Activated T-cell treated with anti-CD3 and anti-CD28 coated beads, Interleukin-2, amount 50 U/mL, for 1 hour (primary cell): ENCODE data around the gene CLOCK.
"Not testable (repeated sequence)": the region's sequence is repeated elsewhere in the genome, so short reads cannot be mapped to it uniquely, and the experiment has no call there.

Experiments
- DNase-seq: peaks from one replicate; pipeline ENCODE4 v3.0.0-alpha.2; 2020

Gene CLOCK

GRCh38 chr4:55546756-55547465 lies at the start of gene CLOCK:
Gene CLOCK (minus strand): TSS chr4:55546909. CDS start chr4:55482785, 64,124 bp downstream.
- peak; percentile 88 for DNase-seq

DNA sequence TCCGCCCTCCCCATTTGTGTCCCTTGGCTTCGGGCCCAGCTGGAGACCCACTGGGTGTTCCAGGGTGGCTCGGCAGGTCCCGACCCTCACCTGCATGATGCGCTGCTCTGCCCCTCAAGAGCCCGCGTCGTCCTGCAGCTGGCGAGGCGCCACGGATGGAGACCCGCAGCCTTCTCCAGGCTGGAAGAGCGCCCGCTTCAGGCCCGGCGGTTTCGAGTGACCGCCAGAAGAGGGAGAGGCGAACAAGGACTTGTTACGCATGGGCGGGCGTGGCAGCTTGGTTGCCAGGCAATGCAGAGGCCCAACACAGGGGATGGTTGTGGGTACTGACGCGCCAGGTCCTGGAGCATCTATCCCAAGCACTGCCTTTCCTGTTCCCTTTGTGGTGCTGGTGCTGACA lies 45.3 kb upstream of the CLOCK start, which contains the start of gene PDCL2:
TSS of gene PDCL2 (minus strand) at position 232 of the 400 bp plus-strand sequence. CDS start at position 96, 136 bp downstream.
- no peak for DNase-seq

DNA sequence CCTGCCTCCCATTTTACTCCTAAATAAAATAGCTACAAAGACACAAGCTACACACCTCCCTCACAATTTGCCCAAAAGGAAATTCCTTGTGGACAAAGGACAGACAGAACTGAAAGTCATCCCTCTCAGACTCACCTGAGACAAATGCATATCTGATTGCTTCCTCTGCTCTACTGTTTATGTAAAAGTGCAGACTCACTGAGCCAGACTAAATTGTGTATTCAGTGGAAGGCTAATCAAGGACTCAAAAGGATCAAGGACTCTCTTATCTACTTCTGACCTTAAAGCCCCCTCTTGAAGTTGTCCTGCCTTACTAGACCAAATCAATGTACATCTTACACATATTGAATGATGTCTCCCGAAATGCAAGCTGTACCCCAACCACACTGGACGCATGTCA lies 41.5 kb upstream of the CLOCK start:
- DNase-seq = no peak

DNA sequence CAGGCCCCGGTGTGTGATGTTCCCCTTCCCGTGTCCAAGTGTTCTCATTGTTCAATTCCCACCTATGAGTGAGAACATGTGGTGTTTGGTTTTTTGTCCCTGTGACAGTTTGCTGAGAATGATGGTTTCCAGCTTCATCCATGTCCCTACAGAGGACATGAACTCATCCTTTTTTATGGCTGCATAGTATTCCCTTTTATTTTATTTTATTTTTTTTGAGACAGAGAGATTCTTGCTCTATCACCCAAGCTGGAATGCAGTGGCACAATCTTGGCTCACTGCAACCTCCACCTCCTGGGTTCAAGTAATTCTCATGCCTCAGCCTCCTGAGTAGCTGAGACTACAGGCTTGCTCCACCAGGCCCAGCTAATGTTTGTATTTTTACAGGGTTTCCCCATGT lies 36.1 kb upstream of the CLOCK start:
- not testable (repeated sequence) for DNase-seq

DNA sequence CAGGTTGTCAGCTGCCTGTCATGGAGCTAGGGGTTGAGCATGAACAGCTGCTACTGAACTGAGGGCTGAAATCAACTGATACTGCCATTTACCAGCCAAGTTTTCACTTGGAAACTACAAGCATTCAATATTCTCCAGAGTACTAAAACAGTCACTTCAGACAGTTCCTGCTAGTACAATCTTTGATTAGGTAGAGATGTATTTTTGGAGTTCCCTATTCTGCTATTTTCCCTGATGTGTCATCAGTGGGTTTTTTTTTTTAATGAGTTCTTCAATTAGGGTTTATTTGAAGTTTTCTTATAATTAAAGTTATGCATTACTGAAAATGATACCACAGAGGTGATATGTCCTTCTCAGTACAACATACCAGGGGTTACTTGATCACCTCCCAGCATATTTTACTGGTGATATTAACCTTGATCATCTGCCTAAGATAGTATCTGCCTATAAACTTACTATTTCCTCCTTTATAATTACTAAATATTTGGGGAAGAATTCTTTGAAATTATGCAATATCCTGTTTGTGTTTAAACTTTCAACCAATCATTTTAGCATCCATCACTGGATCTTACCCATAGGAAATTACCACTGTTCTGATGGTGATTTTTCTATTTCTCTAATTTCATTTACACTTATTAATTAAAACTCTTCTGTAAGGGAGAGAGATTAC lies 31.8 kb upstream of the CLOCK start:
- DNase-seq = no peak

DNA sequence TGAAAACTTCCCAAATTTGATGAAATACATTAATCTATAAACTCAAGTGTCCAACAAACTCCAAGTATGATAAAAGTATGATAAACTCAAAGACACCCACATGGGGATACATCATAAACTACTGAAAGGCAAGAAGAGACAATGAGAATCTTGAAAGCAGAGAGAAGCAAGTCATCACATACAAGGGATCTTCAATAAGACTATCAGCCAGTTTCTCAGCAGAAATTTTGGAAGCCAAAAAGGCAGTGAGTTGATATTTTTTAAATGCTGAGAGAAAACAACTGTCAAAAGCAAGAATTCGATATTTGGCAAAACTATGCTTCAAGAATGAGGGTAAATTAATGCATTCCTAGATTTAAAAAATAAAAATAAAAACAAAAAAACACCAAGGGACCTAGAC lies 28.8 kb upstream of the CLOCK start:
- DNase-seq = no peak

- no peak for DNase-seq
These were observed 27.5 kb upstream of the CLOCK start for GRCh38 chr4:55574252-55574651.

GRCh38 chr4:55571806-55572205 lies 25.1 kb upstream of the CLOCK start:
- DNase-seq = no peak

DNA sequence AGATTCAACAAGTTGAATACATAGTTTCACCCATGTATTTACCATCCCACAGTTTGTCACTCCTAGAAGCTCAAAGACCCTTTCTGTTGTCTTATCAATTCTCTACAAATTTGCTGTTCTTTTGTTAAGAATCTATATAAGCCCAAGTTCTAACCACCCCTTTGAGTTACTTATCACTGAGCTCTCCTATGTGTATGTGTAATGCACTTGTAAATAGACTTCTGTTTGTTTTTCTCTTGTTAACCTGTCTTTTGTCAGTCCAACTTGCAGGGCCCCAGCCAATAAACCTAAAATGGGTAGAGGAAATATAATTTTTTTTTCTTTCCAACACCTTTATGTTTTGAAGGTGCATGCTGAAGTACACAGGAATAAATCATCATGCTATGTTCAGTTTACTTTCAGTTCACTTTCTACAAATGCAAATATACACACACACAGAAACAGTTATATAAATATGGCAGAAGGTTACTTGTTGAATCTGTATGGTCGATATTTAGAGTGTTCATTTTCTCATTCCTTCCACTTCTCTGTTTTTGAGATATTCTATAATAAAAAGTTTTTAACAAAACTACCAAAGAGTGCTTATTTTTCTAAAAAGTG lies 22.3 kb upstream of the CLOCK start:
- DNase-seq = no peak

GRCh38 chr4:55561889-55562288 lies 15.2 kb upstream of the CLOCK start:
- no peak for DNase-seq

DNA sequence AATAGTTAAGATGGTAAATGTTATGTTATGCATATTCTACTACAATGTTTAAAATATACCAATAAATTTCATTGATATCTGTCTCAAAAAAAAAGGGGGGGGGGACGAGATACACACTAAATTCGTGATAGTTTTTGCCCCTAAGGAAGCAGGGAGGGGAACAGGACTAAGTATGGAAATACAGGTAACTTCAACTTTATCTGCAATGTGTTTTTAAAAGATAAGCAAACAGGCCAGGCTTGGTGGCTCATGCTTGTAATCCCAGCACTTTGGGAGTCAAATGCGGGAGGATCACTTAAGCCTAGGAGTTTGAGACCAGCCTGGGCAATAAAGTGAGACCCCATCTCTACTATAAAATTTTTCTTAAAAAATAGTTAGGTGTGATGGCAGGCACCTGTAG lies 13.4 kb upstream of the CLOCK start:
- DNase-seq = no peak

GRCh38 chr4:55554453-55555030 lies 7.8 kb upstream of the CLOCK start:
- no peak for DNase-seq

GRCh38 chr4:55553441-55554201 lies 6.9 kb upstream of the CLOCK start:
- no peak for DNase-seq

- DNase-seq = not testable (repeated sequence)
These were observed 5.3 kb upstream of the CLOCK start for GRCh38 chr4:55551964-55552363.

GRCh38 chr4:55549888-55550287 lies 3.2 kb upstream of the CLOCK start:
- DNase-seq = no peak

GRCh38 chr4:55547918-55548317 lies 1.2 kb upstream of the CLOCK start:
- DNase-seq = no peak

- no peak for DNase-seq
These were observed 709 bp upstream of the CLOCK start for GRCh38 chr4:55547466-55547770.

GRCh38 chr4:55546506-55546755 lies 278 bp downstream of the CLOCK start:
- no peak for DNase-seq

DNA sequence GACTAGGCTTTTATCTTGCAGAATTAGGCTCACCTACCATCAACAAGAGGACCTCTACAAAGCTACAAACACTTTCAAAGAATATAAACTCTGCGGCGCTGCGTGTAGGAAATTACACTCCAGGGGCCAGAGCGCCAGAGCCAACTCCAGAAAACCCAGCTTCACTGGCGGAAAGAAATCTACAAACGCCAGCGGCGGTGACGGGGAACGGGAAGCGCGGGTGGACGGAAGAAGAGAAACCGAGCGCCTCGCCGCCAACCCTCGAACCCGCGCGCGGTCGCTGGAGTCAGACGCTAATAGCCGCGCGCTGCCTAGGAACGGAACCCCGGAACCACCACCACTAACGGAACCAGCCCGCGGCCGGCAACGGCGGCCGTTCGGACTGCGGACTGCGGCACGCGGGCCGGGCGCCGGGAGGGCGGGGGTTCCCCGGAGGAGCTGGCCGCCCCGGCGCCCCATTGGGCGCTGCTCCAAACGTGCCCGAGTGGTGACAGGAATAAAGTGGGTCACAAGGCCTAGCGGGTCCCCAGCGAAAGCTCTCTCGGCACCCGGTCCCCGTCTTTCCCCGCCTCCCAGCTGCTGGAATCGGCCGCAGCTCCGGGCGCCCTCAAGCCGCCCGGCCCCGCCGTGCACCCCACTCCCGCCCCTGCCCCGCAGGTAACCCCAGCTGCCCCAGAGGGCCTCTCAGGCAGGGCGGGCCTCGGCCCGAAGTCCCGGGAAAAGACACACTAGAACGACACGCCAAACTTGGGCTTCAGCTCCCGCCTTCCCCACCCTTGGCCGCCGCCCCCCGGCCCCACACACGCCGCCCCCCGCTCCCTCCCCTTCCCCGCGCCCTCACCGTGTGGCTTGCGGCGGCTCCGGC lies 836 bp downstream of the CLOCK start:
- peak; percentile 71 for DNase-seq

- no peak for DNase-seq
These were observed 1.6 kb downstream of the CLOCK start for GRCh38 chr4:55545151-55545550.

DNA sequence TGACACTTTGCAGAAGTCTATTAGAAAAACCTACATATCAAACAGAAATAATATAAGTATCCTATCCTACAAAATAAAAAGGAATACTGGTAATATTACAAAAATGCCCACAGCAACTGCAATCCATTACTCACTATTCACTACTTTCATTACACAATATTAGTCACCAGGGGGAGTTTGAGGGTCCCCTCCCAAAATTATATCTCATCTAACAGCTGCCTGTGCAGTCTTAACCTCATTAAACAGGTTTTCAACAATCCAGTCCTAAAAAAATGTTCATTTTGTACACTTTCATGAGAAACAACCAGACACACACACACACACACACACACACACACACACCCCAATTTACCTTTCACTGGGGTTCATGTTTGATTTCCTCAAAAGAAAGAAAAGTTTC lies 2.9 kb downstream of the CLOCK start:
- DNase-seq = no peak

DNA sequence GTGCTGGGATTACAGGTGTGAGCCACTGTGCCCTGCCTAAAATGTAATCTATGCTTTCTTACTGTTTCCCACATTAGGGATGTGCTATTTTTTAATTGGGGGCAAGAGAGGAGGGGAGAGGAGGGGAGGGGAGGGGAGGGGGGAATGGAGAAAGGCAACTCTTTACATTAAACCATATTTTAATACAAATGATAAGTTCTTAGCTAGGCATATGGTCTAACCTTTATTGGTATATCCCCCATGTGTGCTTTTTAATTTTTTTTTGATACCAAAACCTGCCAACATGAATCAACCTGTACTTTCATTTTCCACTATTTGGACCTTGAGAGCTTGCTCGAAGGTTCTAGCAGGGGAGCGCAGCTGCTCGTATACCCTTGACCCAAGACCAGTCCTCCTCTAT lies 6.4 kb downstream of the CLOCK start:
- no peak for DNase-seq

DNA sequence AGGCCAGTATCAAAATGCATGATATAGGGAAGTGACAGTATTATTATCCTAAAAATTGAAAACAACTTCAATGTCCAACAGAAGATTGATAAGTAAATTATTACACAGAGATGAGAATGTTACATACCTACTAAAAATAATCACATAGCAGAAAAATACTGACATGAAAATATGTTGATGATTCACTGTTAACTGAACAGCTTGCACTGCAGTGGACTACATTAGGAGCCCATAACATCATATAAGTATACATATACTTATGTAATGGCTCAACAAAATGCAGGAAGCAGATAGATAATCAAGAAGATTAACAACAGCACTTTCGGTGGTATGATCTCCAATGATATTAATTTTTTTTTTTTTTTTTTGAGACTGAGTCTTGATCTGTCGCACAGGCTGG lies 7.1 kb downstream of the CLOCK start:
- DNase-seq = no peak
